Common myeloid progenitor, CD34-positive (primary cell): ENCODE results near the gene ZNF346.

Experiments
- CTCF ChIA-PET: fragments of 350-600 bp; sonication (Branson Sonifier 250); formaldehyde crosslinking; loops from one replicate; lab custom pipeline; 2021; ENCODE audit warnings: antibody characterized with exemption; lab: Charles Lee
- POLR2A ChIA-PET: fragments of 350-600 bp; sonication (Branson Sonifier 250); formaldehyde crosslinking; loops from one replicate; lab custom pipeline; 2021; ENCODE audit warnings: antibody characterized with exemption; lab: Charles Lee
- DNase-seq, 3 donors: peaks; one replicate each; pipeline versions ENCODE4 v3.0.0 to v3.0.0-alpha.2; 2013
- H3K27ac ChIP-seq, 2 experiments: 1 replicate in 1 of 2; 2 replicates in 1 of 2; pipeline ENCODE4 v1.7.0; 2013; ENCODE audit warnings: inconsistent platforms in 2 of 2, low read length in 2 of 2, mild to moderate bottlenecking in 2 of 2, low read depth in 1 of 2, moderate library complexity in 1 of 2; ENCODE audit not compliant: severe bottlenecking in 2 of 2, insufficient read depth in 1 of 2, poor library complexity in 1 of 2
- H3K27me3 ChIP-seq, 5 experiments: replicated peaks in 2 of 5; 1 replicate in 3 of 5; 2 replicates in 2 of 5; pipeline versions ENCODE4 v1.6.1 to v1.7.0; 2013; ENCODE audit warnings: low read length in 4 of 5, mild to moderate bottlenecking in 2 of 5, moderate library complexity in 2 of 5, inconsistent platforms in 1 of 5; ENCODE audit not compliant: insufficient read depth in 5 of 5, control insufficient read depth in 4 of 5
- H3K36me3 ChIP-seq, 4 experiments: 1 replicate in 2 of 4; 2 replicates in 2 of 4; pipeline versions ENCODE4 v1.6.1 to v1.7.0; 2013; ENCODE audit warnings: low read length in 3 of 4, control low read depth in 1 of 4, mild to moderate bottlenecking in 1 of 4; ENCODE audit not compliant: control insufficient read depth in 4 of 4, insufficient read depth in 4 of 4
- H3K4me1 ChIP-seq, 4 experiments: 1 replicate in 3 of 4; 2 replicates in 1 of 4; pipeline versions ENCODE4 v1.6.1 to v1.7.1; 2013; ENCODE audit warnings: low read length in 3 of 4, mild to moderate bottlenecking in 3 of 4, control low read depth in 1 of 4, inconsistent platforms in 1 of 4, moderate library complexity in 1 of 4; ENCODE audit not compliant: control insufficient read depth in 4 of 4, insufficient read depth in 4 of 4; ENCODE audit errors: control extremely low read depth in 1 of 4
- H3K4me3 ChIP-seq, 7 experiments: 1 replicate in 4 of 7; 2 replicates in 3 of 7; pipeline versions ENCODE4 v1.5.1 to v1.7.0; 2013; ENCODE audit warnings: mild to moderate bottlenecking in 7 of 7, low read length in 6 of 7, moderate library complexity in 6 of 7, inconsistent platforms in 2 of 7, low read depth in 2 of 7, control low read depth in 1 of 7; ENCODE audit not compliant: insufficient read depth in 4 of 7, control insufficient read depth in 1 of 7; ENCODE audit errors: extremely low read depth in 1 of 7
- H3K9me3 ChIP-seq, 5 experiments: 1 replicate in 4 of 5; 2 replicates in 1 of 5; pipeline versions ENCODE4 v1.6.1 to v1.7.1; 2013; ENCODE audit warnings: low read length in 4 of 5, mild to moderate bottlenecking in 2 of 5, inconsistent platforms in 1 of 5, low read depth in 1 of 5, moderate library complexity in 1 of 5; ENCODE audit not compliant: control insufficient read depth in 4 of 5, insufficient read depth in 2 of 5; ENCODE audit errors: control extremely low read depth in 1 of 5
- WGBS: methylation state at CpG from one replicate; pipeline ENCODE4 v1.1.5; 2013; ENCODE audit not compliant: insufficient coverage; 5-methylcytosine and 5-hydroxymethylcytosine counted together

ZNF346 gene

DNA sequence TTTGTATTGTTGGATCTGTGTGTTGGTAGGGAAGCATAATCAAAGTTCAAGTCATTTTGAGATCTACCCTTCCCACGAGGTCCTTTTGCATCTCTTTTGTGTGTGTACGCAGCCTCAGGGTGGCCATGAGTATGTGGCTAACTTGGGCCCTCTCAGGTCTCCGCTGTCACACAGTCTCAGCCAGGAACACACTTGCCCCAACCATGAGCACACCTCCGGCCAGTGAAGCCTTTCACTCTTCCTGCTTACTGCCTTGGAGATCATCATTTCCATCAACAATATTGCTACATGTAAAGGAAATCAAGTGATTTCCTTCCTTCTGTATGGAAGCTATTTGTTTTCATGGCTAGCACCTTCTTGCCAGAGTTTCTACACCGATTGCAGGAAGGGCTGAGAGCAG is 13.9 kb downstream of the ZNF346 start:
- no peak overlapping the region for H3K27ac ChIP-seq
- 86% methylated on average over 3 of the region's 5 CpGs for WGBS
- ChIA-PET POLR2A (no interaction called here), CTCF (no interaction called here)
- peaks cover 0 to 3% (median 0%) of the 10 kb centered on the region in 5 experiments for H3K9me3 ChIP-seq
- peaks cover 4 to 40% (median 20%) of the 10 kb centered on the region in 4 experiments for H3K36me3 ChIP-seq
- H3K27me3 ChIP-seq = no peaks in the 10 kb centered on the region
- no peak overlapping the region for H3K4me3 ChIP-seq
- H3K4me1 ChIP-seq = no peaks in the 10 kb centered on the region
- no peak for DNase-seq

DNA sequence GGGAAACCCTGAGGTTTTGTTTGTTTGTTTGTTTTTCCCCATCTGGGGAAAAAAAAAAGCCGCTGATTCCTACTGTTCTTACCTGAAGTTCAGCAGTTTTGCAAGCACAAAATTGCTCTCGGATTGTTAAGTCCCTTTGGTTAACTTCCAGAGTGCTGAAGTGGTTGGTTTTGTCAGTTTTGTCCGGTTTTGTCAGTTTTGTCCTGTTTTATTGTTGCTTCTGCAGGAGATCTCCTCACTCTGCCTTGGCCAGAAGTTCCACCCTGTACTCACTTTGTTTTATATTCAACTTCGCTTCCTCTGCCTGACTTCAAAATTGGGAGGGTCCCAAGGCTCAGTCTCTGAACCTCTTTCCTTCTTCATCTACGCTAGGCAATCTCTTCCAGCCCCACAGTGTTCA is 14.4 kb downstream of the ZNF346 start:
- DNase-seq = no peak
- Histone ChIP-seq H3K9me3 (no peaks in the 10 kb centered on the region), H3K27ac (no peak overlapping the region), H3K4me3 (no peak overlapping the region), H3K36me3 (peaks cover 8 to 45% (median 24%) of the 10 kb centered on the region in 4 experiments), H3K4me1 (no peaks in the 10 kb centered on the region), H3K27me3 (no peaks in the 10 kb centered on the region)
- POLR2A ChIA-PET = no interaction called here
- CTCF ChIA-PET = no interaction called here
- 93% methylated on average over 4 of the region's 5 CpGs for WGBS

DNA sequence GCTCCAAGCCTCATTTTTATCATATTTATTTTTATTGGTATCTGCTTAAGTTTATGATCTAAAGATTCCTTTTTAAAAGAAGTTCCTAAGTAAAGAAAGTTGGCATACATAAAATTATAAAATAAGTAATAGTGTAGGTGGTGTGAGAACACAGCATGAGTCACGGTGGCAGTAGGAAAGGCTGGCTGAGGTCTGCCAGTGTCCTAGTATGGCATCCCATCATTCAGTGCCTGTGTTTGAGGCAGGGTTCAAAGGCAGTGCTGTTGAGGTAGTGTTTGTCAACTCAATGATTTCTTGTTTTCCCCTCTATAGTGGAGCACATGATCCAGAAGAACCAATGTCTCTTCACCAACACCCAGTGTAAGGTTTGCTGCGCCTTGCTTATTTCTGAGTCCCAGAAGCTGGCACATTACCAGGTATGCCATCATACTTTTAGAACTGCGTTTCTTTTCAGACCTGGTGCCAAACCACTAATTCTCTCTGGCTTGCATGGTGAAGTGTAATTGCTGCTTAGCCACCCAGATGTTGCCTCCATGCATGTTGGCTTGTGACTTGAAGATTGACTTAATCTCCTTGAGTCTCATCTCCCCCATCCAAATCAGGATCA is 18.4 kb downstream of the ZNF346 start:
- H3K36me3 ChIP-seq = peaks cover 8 to 69% (median 38%) of the 10 kb centered on the region in 4 experiments
- POLR2A ChIA-PET = no interaction called here

DNA sequence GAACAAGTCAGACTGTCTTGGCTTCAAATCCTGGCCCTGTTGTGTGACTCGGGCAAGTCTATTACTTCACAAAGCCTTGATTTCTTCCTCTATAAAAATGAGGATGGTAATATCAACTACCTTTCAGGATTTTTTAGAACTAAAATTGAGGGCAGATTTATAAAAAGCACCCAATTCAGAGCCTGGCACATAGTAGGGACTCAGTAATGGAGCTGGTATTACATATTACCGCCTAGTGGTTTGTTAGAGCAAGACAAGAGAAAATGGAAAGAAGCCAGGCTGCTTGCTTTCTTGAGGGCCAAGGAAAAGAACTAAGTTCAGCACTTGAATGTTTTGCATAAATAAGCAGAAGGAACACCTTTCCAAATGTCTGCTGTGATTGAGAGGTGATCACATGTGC is 19.4 kb downstream of the ZNF346 start:
- 100% methylated on average over 1 of the region's 2 CpGs for WGBS
- Histone ChIP-seq H3K4me1 (no peaks in the 10 kb centered on the region), H3K27me3 (no peaks in the 10 kb centered on the region), H3K27ac (no peak overlapping the region), H3K4me3 (no peak overlapping the region), H3K9me3 (no peaks in the 10 kb centered on the region), H3K36me3 (peaks cover 5 to 61% (median 38%) of the 10 kb centered on the region in 4 experiments)
- CTCF ChIA-PET = no interaction called here
- DNase-seq = no peak
- POLR2A ChIA-PET = no interaction called here

More for the DNA sequence above, 18.4 kb downstream of the ZNF346 start:
- H3K9me3 ChIP-seq = no peaks in the 10 kb centered on the region
- 100% methylated on average over 3 of the region's 3 CpGs for WGBS
- H3K4me3 ChIP-seq = no peak overlapping the region
- CTCF ChIA-PET = no interaction called here
- no peak overlapping the region for H3K27ac ChIP-seq
- no peak for DNase-seq
- H3K4me1 ChIP-seq = no peaks in the 10 kb centered on the region
- no peaks in the 10 kb centered on the region for H3K27me3 ChIP-seq

DNA sequence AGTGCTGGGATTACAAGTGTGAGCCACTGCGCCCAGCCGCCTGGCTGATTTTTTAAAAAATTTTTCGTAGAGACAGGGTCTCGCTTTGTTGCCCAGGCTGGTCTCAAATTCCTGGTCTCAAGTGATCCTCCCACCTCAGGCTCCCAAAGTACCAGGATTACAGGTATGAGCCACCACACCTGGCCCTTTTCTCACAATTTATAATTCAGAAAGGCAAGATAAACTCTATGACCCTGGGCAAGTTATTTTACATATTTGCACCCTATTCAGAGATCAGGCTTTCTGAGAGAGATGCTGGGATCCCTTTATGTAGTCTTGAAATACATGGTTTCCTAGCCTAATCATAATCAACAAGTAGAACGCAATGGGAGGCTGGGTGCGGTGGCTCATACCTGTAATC is 20.6 kb downstream of the ZNF346 start:
- CTCF ChIA-PET = interaction anchor here (1.1 kb wide), 1 partner anchor 106 kb away, joined by 3 read pairs; no protein-coding TSS in a partner anchor

DNA sequence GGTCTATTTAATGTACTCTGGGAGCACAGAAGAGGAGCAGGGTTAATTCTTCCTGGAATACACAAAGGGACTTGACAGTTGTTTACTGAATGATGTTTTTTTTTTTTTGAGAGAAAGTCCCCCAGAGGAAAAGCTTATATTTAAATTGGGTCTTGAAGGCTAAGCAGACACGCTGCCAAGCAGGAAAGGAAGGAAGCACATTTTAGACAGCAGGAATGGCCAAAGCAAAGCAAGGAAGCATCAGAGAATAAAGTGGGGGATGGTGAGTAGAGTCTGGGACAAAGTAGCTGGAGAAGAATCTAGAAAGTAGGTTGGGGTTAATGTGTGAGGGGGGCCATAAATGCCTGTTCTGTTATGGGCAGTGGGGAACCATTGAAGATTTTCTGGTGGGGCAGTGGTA is 21.5 kb downstream of the ZNF346 start:
- ChIA-PET CTCF (interaction anchor here (1.0 to 1.3 kb wide), 2 partner anchors 10 to 28 kb away, joined by 3 to 7 read pairs; no protein-coding TSS in a partner anchor), POLR2A (no interaction called here)
- H3K9me3 ChIP-seq = no peaks in the 10 kb centered on the region
- peaks cover 5 to 52% (median 43%) of the 10 kb centered on the region in 4 experiments for H3K36me3 ChIP-seq
- 56% methylated on average over 1 of the region's 1 CpG for WGBS
- H3K27ac ChIP-seq = peak overlapping the region in 1 of 2 experiments; percentile 34
- no peaks in the 10 kb centered on the region for H3K4me1 ChIP-seq
- no peak for DNase-seq
- no peak overlapping the region for H3K4me3 ChIP-seq
- no peaks in the 10 kb centered on the region for H3K27me3 ChIP-seq

More for the DNA sequence above, 20.6 kb downstream of the ZNF346 start:
- WGBS = 98% methylated on average over 6 of the region's 6 CpGs
- Histone ChIP-seq H3K27ac (no peak overlapping the region), H3K9me3 (no peaks in the 10 kb centered on the region), H3K27me3 (no peaks in the 10 kb centered on the region), H3K4me3 (no peak overlapping the region), H3K36me3 (peaks cover 5 to 53% (median 41%) of the 10 kb centered on the region in 4 experiments), H3K4me1 (no peaks in the 10 kb centered on the region)
- DNase-seq = no peak
- POLR2A ChIA-PET = no interaction called here

DNA sequence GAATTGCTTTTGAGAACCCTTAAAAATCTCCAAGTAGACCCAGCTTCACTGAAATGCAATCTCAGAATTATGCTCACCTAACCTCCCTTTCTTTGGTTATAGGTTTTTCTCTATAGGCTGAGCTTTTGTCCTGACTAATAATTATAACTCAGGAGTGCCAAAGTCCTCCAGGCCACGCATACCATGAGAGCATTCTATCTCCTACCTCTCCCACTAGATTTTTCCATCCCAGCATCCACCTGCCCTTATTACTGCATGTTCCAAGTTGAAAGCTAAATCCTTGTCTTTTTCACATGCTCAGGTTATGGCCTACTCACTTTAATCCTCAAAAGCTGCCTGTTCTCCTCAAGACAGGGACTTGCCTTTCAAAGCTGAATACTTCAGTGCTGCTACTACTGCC is 22.1 kb downstream of the ZNF346 start:
- ChIA-PET CTCF (interaction anchor here (1.0 to 1.3 kb wide), 2 partner anchors 11 to 27 kb away, joined by 3 to 7 read pairs; no protein-coding TSS in a partner anchor), POLR2A (no interaction called here)
- Histone ChIP-seq H3K27me3 (no peaks in the 10 kb centered on the region), H3K9me3 (no peaks in the 10 kb centered on the region), H3K4me1 (no peaks in the 10 kb centered on the region), H3K4me3 (no peak overlapping the region), H3K27ac (no peak overlapping the region), H3K36me3 (peaks cover 7 to 53% (median 46%) of the 10 kb centered on the region in 4 experiments)
- no peak for DNase-seq
- WGBS = 100% methylated on average over 1 of the region's 1 CpG
